MM.1S (cell line): ENCODE data around the gene ITGA7.

Experiments used
- CTCF ChIP-seq: fragments of 300-600 bp; sonication (generic); IDR thresholded peaks from 2 replicates; pipeline ENCODE4 v1.5.1; 2016; ENCODE audit warnings: antibody characterized with exemption, low read length, mixed read lengths
- EZH2 ChIP-seq: fragments of 300-600 bp; sonication (generic); optimal IDR thresholded peaks from 2 replicates; pipeline ENCODE3; 2017; ENCODE audit warnings: low read depth, mild to moderate bottlenecking, antibody characterized with exemption, low read length, mixed read lengths

GRCh38 chr12:55724226-55724939 lies 16.7 kb upstream of the ITGA7 start:
- TF ChIP-seq CTCF (peak; percentile 61), EZH2 (no peak)
